Activated CD8-positive, alpha-beta memory T cell treated with anti-CD3 and anti-CD28 coated beads, Interleukin-2, amount 50 U/mL, for 24 hours (primary cell): ENCODE data around the gene HCFC1R1.

Experiments used
- DNase-seq: peaks from one replicate; pipeline ENCODE4 v3.0.0-alpha.2; 2020; ENCODE audit errors: extremely low read depth

The HCFC1R1 gene

DNA sequence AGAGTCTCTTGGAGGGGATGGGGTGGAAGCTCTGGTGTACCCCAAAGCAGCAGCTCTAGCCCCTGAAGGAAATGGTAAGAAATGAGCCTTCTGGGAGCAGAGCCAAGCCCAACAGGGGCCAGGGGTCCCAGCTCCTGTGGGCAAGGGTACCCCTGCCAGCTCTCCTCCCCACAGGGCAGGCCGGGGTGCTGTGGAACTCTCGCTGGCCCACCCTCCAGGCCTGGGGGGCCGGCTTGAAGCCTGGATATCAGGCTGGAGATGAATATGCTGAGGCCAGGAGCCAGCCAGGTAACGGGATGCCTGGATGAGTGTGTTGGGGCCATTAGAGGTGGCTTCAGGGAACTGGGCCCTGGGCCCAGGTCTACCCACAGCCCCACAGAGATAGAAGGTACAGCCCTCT, 23.2 kb downstream of the HCFC1R1 start:
- no peak for DNase-seq

DNA sequence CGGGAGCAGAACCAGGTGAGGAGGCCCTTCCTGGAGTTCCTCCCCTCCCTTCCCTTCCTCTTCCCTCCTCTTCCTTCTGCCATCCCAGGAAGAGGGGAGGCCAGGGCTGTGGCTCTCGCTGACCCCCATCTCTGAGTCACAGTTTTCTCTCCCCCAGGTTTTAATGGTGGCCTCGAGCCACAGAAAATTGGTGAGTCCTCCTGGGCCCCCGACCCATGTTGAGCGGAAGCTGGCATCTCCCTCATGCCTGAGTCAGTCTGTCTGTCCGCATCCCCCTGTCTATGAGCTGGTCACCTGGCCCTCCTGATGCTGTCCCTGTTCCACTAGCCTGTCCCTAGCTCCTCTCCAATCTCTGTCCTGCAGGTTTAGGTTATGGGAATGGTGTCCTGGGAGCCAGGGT, 23.8 kb downstream of the HCFC1R1 start:
- no peak for DNase-seq

GRCh38 chr16:2996298-2996697, 27.4 kb downstream of the HCFC1R1 start:
- DNase-seq, result no peak

DNA sequence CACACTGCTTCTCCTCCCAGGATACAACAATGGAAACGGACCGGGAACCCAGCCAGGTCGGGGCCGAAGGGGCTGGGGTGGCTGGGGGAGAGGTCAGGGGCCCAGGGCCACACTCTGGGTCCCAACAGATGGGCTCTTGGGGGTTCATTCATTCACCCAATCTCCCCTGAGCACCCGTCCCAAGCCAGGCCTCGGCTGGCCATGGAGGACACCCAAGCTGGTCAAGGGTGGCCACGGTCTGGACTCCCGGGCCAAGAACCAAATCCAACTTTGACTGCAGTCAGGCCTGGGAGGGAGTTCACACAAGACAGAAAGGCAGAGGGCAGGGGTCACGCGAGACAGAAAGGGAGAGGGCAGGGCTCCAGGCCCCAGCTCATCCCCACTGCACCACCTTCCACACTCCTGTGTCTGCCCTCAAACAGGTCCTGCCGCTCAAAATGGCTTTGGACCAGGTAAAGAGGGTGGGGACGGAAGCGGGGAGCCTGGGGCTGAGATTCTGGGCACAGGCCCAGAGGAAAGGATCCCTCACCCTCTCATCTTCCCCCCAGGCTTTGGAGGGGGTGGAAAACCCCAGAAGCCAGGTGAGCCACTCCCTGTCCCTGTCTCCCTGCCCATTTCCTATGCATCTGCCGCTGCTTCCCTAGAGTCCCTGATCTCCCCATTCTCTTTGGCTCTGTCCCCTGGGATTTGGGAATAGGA, 31.2 kb downstream of the HCFC1R1 start:
- no peak for DNase-seq

DNA sequence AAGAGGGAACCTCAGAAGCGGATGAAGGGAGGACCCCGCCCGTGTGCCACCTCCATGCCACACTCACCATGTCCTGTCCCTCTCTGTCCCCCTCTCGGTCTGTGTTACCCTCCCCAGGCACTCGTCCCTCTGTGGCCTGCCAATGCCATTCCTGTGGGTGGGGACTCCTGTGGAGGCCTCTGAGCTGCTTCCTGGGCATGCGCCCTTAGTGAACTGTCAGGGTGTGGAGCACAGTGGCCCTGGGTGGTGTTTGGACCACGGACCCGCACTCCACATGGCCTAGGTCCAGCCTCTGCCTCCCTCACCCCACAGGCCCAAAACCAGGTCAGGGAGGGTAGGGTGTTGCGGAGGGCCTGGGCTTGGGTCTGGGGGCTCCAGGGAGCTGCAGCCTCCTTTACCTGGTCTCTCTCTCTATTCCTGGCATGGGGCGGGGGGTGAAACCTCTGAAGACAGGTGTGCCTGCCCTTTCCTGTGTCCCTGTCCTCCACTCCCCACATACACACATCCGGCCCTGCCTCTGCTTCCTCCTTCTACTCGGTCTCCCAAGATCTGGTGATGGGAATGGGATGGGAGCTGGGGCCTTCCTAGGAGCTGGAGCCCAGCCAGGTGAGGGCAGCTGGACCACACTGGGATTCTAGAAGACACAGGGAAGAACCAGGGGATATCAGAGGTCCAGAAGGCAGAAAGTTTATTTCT, 32.0 kb downstream of the HCFC1R1 start:
- no peak for DNase-seq

- DNase-seq, result no peak
These were observed 32.9 kb downstream of the HCFC1R1 start for GRCh38 chr16:2990891-2991290.

- no peak for DNase-seq
These were observed 35.1 kb downstream of the HCFC1R1 start for GRCh38 chr16:2988590-2989099.

DNA sequence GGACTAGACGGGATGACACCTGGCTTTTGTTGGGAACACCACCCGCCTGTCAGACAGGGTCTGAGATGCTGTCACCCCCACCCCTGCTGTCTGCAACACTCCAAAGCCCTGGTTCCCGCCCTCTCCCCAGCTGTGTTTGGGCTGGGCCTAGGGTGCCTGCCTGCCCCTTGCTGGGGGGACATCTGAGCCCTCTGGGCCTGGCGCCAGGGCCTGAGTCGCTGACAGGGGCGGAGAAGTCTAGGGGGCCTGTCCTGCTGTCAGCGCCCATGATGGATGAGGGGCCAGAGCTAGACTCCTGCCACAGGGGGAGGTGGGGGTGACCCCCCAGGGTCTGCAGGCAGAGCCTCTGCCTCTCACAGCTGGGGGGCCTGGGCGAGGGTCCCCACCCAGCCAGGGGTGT, 35.9 kb downstream of the HCFC1R1 start:
- DNase-seq, result no peak

- no peak for DNase-seq
These were observed 36.5 kb downstream of the HCFC1R1 start for GRCh38 chr16:2987286-2987685.

DNA sequence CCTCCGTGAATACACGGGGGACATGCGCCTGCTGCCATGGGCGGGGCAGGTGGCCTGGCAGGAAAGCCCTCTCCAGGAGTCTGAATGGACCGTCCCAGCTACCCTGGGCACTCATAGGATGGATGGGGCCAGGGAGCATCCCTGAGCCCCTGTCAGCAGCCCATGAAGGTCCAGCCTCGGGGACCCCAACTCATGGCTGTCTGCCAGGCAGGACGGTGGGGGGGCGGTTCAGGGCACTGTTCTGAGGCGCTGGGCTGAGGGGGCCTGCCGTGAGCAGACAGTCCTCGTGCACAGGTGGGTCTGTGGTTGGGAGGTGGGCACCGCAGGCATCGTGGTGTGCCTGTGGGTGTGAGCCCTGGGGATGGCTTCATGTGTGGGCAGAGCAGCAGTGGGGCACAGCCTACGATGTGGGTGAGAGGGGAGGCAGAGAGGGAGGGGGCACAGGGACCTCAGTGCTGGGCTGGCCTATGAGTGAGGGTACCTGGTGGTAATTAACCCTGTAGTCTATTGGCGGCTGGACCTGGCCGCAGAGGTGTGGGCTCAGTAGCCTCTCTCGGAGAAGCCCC, 37.0 kb downstream of the HCFC1R1 start:
- DNase-seq, result no peak

- DNase-seq, result no peak
These were observed 37.8 kb downstream of the HCFC1R1 start for GRCh38 chr16:2985893-2986355.

GRCh38 chr16:2985462-2985861, 38.3 kb downstream of the HCFC1R1 start:
- no peak for DNase-seq

- no peak for DNase-seq
These were observed 40.0 kb downstream of the HCFC1R1 start for GRCh38 chr16:2983706-2984136.

- DNase-seq, result no peak
These were observed 41.3 kb downstream of the HCFC1R1 start for GRCh38 chr16:2982402-2982801.

DNA sequence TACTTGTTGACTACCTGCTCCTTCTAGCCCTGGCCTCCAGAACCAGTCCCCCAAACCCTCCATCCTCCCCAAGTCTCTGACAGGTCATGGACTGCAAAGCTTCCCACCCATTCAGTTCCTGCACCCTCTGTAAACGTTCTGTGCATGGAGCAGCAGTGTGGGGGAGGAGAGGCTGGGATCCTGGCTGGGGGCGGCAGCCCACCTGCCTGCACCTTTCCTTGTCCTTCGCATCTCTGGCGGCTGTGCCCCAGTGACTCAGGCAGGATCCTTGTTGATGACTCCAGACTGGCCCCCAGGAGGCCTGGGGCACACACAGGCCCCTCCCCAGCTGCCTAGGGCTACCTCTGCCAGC, 41.9 kb downstream of the HCFC1R1 start:
- DNase-seq, result no peak

DNA sequence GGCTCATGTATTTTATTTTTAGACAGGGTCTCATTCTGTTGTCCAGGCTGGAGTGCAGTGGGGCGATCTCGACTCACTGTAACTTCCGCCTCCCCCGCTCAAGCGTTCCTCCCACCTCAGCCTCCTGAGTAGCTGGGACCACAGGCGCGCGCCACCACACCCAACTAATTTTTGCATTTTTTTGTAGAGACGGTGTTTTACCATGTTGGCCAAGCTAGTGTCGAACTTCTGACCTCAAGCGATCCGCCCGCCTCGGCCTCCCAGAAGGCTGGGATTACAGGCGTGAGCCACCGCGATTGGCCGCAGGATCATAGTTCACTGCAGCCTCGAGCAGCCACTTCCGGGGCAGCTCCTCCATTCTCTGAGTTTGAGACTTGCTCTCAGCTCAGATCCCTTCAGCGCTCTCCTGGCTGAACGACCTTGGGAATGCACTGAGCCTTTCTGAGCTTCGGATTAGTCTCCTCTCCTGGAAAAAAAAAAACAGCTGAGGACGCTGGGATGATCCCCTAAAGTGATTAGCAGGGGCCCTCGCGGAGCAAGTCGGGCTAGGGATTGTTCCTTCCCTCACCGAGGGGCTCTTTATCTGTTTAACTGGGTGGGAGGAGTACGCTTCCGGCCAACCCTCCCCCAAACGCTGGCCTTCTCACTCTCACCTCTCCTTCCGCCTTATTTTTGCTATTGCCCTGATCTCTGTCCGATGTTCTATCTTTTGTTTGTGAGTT, 42.4 kb downstream of the HCFC1R1 start:
- no peak for DNase-seq

DNA sequence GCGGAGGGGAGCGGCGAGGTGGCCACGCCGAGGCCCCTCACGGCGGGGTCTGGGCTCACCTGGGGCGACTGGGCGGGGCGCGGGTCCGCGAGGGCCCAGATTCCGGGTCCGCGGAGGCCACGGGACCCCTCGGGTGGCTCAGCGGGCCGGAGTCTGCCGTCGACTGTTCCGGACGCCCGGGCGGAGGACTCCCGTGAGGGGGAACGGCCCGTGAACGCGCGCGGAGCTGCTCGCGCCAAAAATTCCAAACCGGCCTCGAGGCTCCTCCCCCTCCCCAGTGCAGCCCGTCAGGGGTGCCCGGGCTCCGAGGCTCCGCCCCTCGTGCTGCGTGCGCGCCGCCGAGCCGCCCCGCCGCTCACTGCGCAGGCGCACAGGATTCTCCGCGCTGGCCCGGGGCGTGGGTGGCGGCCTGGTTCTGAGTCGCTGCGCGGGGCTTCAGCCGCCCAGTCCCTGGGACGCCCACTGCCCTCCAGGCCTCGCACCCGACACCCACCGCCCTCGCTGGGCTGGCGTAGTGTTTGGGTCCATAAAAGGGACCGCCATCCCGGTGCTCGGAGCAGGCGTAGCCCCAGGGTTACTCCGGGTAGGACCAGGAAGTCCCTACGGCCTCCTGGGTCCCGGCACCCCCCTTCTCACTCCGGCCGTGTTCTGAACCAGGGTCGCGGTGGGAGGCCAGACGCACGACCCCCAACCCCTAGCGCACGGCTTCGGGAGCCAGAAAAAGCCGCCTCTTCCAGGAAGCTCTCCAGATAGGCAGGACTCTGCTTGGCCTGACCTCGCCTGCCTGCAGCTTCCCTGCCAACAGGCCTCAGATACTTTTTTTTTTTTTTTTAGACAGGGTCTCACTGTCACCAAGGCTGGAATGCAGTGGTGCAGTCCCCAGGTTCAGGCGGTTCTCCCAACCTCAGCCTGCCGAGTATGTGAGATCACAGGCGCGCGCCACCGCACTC, 43.2 kb downstream of the HCFC1R1 start, which contains the start of gene PKMYT1:
Gene PKMYT1, minus strand, starts transcription at position 220 of the 950 bp plus-strand sequence. CDS start 789 bp downstream, outside the sequence.
- DNase-seq, result peak; percentile 75

- DNase-seq, result no peak
These were observed 44.0 kb downstream of the HCFC1R1 start for GRCh38 chr16:2979669-2980226.

DNA sequence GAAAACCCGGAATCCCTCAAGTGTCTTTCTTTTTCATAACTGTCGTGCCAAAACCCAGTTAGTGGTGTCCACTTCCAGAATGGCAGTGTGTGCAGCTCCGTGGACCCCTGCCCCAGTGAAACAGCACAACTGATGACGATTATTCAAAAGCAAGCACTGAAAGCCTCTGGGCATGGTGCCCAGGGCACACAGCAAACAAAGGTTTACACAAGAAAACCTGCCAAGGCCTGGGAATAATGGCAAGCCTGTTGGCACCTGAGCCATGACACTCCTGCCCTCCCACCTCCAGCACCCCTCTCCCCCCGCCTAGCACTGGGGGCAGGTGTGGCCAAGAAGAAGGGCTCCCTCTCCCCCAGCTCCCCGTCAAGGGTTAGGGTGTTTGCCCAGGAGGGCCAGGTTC, 46.3 kb downstream of the HCFC1R1 start:
- no peak for DNase-seq

GRCh38 chr16:2976673-2977072, 47.1 kb downstream of the HCFC1R1 start:
- DNase-seq, result no peak

GRCh38 chr16:2976201-2976600, 47.5 kb downstream of the HCFC1R1 start:
- no peak for DNase-seq
